ENCODE measurements around the gene INSRR.

The INSRR gene

DNA sequence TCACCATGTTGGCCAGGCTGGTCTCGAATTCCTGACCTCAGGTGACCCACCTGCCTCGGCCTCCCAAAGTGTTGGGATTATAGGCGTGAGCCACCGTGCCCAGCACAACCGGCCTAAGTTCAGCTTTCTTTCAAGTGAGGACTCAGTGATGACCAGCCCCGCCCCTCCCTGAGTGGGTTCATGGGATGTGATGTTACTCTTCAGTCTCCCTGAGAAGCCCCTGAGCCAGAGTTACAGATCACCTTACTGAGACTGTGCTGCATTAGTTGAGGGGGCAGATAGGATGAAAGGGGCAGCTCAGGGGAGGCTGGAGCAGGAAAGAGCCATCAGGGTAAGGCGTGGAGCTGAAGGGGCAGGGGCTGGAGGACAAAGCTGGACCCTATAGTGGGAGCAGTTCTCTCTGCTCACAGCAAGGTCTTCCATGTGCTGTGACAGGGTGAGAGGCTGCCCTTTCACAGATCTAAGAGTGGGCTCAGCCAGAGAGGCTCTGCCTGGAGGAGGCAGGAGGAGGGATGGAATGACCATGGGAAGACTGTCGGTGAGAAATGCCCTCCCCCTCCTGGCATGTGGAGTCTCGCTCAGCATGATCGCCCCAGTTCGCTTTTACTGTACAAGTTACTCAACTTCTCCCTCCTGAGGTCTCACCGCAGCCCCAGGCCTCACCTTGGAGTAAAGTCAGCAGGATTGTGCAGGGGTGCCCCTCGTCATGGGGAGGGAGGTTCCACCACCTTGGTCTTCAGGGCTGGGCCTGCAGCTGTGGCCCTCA is 55.6 kb downstream of the INSRR start:
- DNase-seq, result no peak

DNA sequence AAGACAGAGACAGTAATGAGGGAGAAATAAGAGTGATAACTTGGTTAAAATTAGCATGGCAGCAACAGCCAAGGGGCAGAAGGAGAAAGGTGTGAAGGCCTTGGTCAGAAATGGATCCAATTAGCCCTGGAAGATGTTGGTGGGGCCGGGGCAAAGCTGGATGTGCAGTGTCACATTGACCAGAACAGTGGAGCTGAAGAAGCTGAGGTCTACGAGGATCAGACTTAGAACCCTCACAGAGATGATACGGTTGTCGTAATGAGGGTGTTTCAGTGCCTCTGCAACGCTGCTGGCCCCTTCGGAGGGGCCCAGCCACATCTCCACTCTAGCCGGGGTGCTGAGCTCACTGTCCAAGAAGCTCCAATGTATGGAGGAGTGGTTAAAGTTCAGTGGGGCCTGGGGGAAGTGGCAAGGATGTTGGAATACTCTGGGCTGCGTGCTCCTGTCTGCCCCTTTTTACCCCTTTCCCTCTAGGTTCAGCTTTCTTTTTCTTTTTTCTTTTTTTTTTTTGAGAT is 56.4 kb downstream of the INSRR start:
- no peak for DNase-seq

DNA sequence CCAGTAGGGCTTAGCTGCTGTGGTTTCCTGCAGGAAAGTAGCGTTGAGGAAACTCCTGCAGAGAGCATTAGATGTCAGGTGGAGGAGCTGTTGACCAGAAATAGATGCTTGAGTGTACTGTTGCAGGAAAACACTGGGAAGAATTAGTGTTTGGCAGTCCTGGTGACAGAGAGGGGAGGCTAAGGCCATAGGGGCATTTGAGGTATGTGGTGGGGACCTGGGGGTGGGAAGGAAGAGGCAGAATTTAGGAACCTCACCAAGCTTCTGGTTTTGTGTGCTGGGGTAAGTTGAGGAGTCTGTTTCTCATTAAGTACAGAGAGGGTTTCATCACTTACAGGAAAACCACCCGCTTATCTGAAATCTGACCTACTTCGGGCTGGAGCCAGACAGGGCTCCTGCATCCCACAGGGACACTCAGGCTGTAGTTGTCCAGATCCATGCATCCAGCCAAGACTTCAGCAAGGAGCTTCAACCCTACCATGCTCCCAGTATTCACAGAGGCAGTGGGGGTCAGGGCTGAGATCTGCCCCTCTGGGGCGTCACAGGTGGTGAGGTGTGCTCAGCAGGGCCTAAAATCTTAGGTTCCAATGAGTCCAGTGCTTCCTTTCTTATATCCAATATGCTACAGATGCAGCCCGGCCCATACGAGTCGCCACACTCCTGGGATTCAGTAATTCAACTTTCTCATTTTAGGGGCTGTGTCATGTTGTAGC is 57.4 kb downstream of the INSRR start:
- DNase-seq, result no peak

DNA sequence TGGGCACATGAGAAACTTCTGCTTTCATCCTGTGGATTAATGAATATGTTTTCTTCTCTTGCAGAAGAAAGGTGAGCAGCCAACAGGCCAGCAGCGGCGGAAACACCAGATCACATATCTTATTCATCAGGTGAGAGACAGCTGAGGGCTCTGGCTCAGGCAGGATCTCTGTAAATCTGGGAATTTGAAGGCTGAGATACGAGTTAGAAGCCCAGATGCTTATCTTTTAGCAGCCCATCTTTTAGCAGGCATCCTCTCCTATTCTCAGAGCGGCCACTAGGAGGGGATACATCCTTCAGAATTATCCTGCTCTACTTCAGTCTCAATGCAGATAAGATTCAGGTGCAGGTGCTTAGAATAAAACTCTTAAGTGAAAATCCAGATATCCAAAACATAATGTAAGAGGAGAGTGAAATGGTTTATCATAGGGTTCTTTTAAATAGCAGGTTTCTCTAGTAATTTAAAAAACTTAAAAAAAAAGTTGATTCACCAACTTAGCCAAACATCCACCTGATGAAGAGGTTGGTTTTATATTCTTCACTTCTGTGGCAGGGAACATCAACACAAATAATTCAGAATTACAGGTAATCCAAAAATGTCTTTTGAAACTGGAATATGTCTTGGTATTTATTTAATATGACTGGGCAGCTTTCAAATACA is 61.6 kb downstream of the INSRR start:
- DNase-seq, result peak; percentile 76

DNA sequence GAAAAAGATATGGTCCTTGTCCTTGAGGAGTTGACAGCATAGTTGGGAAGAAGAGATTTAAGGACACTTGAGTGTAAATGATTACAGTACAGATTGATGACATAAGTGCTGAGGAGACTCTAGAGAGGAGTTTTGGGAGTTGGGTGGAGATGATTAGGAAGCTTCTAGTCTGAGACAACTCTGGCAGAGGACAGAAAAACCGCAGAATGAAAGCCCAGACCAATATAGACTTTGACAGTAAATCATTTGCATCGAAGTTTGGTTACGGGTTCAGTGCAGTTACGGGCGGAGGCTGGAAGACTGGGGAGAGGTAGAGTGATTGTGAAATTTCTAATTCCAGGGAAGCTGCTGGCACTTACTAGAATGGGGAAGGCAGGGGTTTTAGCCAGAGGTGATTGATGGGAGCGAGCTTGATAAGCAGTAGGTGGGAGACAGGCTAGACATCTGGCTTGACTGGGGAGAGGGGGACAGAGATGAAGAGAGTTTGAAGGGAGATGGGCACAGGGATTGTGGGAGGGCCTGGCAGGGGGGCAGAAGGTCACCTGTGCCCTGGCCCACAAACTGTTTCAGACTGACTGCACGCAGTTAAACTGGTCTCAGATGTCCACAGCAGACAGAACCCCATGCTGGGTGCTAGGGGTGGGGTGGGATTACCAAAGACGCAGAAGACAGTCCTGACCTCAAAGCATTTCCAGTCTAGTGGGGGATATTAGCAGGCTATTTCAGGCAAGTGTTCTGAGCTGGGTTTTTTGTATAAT is 62.4 kb downstream of the INSRR start:
- no peak for DNase-seq

DNA sequence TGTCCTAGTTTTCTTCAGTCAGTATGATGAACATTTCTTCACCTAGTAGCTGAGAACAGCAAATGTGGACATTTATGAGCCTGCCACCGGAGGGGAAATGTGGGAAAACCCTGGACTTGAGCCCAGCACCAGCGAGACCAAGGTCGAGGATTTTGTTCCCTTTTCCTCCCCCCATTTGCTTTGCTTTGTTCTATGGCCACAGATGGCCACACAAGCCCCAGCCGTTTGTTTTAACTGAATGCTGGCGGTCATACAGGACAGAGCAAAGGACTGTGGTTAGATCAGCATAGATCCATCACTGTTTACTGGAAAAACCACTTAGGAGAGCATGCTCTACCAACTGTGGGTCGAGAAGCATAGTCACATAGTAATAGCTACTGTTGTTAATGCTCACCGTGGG is 63.1 kb downstream of the INSRR start:
- no peak for DNase-seq

DNA sequence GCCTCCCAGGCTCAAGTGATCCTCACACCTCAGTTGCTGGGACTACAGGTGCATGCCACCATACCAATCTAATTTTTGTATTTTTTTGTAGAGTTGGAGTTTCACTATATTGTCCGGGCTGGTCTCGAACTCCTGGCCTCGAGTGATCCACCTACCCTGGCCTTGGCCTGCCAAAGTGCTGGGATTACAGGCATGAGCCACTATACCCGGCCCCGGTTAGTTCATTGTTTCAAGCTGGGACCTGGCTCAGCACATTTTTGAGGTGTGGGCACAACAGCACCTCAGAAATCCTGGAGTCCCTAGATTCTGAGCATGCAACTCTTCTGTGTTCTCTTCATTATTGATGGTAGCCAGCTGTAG is 63.6 kb downstream of the INSRR start:
- DNase-seq, result no peak

DNA sequence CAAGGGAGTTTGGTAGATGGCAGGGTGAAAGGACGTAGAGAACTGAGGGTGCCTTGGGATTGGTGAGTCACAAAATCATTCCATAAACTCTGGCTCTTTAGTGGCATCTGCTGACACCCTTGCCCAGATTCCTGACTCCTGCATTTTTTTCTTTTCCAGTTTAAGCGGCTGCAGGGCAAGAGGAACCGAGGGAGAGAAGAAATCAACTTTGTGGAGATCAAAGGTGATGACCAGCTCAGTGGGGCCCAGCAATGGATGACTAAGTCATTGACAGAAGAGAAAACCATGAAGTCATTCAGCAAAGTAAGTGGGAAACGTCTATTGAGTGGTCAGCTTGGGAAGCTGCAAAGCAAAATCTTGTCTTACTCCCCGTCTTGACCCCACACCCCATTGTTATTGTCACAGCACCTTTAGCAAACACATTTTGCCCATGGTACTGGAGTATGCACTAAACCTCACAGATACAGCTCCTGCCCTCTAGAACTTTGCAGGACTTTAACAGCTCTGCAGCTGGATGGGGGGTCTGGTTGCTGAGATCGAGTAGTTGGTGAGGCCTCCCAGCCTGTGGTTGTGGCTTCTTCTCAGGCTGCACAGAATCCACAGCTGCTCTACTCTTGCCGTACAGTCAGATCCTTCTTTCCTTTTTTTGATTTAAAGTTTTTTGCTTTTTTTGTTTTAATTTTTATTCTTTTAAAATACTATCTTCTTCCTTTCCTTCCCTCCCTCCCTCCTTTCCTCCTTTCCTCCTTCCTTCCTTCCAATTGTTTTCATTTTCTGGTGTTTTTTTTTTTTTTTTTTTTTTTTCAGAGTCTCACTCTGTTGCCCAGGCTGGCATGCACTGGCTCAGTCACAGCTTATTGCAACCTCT is 64.2 kb downstream of the INSRR start:
- no peak for DNase-seq

Data from NCI-H1694 (cell line).